ENCODE results near the gene ACSL1.
"Not testable (repeated sequence)": the region's sequence is repeated elsewhere in the genome, so short reads cannot be mapped to it uniquely, and the experiment has no call there.

ACSL1 gene

DNA sequence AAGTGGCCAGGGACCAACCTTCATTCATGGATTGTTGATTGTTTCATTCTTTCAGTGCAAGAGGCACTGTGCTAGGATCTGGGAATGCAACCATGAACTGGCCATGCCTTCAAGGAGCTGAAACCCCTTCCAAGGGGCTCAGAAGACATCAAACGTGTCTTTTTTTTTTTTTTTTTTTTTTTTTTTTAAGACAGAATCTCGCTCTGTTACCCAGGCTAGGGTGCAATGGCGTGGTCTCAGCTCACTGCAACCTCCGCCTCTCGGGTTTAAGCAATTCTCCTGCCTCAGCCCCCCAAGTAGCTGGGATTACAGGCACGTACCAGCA is 13.3 kb upstream of the ACSL1 start:
- not testable (repeated sequence) for DNase-seq

GRCh38 chr4:184838249-184839074 is 12.7 kb upstream of the ACSL1 start:
- no peak for DNase-seq

GRCh38 chr4:184836613-184837012 is 10.8 kb upstream of the ACSL1 start:
- DNase-seq: no peak

DNA sequence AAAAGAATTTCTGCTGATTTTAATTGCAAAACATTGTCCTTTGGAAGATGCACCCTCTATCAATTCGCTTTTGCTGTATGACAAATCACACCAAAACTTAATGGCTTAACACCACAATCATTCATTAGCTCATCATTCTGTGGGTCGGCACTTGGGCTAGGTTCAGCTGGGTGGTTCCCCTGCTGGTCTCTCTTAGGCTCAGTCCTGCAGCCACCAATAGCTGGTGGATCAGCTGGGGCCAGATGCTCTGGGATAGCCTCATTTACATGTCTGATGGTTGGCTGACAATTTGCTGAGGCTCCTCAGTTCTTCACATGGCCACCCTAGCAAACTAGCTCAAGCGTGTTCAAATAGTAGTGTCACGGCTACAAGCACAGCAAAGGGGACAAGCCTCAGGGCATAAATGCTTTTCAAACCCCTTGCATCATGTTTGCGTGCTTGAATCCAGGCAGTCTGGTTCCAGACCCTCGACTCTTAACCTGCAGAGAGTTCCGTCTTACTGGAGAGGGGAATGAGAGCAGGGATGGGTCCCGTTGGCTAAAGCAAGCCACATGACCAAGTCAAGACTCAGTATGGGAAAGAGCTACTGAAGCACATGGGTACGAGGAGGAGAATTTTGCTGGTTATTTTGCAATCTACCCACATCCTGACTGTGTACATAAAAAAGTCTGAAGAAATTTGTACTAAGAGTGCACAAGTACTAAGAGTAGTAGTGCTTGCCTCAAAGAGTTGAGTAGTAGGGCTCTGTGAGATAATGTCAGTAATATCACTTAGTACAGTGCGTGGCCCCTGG is 7.5 kb upstream of the ACSL1 start:
- no peak for DNase-seq

- DNase-seq: no peak
These were observed 5.4 kb upstream of the ACSL1 start for GRCh38 chr4:184831153-184831552.

- no peak for DNase-seq
These were observed 1.0 kb upstream of the ACSL1 start for GRCh38 chr4:184826691-184827270.

GRCh38 chr4:184825141-184825895 is 450 bp downstream of the ACSL1 start:
- peak; percentile 83 for DNase-seq

- no peak for DNase-seq
These were observed 1.0 kb downstream of the ACSL1 start for GRCh38 chr4:184824776-184825084.

DNA sequence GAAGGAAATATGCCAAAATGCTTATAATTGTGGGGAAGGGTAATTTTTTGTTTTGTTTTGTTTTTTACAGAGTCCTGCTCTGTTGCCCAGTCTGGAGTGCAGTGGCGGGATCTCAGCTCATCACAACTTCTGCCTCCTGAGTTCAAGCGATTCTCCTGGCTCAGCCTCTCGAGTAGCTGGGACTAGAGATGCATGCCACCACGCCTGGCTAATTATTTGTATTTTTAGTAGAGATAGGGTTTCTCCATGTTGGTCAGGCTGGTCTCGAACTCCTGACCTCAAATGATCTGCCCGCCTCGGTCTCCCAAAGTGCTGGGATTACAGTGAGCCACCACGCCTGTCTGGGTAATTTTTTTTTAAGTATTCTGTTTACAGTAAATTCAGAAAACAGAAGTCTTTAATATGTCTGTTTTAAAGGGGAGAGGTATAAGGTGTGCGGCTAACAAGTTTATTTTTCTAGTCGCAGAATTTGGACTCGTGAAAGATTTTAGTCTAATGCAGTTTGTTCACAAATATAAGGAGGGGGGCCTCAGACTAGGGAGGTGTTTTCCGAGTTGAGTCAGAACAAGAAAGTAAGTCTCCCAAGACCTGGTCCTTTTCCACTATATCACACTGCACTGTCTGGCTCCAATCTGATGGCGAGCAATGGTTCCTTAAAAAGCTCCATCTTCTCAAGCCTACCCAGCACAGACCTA is 1.5 kb downstream of the ACSL1 start:
- DNase-seq: no peak

- DNase-seq: no peak
These were observed 2.8 kb downstream of the ACSL1 start for GRCh38 chr4:184823014-184823413.

DNA sequence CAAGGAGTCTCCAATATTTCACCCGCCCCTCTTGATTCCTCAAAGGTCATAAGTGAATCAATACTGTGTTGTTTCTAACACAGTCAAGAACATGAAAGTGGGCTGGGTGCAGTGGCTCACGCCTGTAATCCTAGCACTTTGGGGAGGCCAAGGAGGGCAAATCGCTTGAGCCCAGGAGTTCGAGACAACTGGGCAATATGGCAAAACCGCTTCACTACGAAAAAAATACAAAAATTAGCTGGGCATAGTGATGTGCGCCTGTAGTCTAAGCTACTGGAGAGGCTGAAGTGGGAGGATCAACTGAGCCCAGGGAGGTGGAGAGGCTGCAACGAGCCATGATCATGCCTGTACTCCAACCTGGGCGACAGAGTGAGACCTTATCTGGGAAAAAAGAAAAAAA is 3.4 kb downstream of the ACSL1 start:
- no peak for DNase-seq

DNA sequence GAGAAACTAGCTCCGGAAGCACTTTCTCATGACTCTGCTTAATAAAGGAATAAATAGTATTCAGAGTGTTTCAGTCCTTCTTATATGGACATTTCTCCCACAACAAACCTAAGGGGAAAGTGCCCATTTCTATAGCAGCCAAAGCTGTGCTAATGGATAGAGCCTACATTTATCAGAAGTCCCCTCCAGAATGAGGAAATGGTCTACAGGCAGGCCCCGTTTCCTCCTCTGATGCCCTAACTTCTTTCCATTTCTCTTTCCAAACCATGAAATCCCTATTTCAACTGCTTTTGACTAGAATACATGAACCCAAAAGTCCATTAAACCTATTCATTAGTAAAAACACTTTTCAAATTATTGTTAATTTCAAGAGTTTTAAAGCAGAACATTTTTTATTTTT is 4.5 kb downstream of the ACSL1 start:
- DNase-seq: no peak

GRCh38 chr4:184819786-184820185 is 6.0 kb downstream of the ACSL1 start:
- DNase-seq: no peak

GRCh38 chr4:184818216-184818564 is 7.6 kb downstream of the ACSL1 start:
- DNase-seq: no peak

DNA sequence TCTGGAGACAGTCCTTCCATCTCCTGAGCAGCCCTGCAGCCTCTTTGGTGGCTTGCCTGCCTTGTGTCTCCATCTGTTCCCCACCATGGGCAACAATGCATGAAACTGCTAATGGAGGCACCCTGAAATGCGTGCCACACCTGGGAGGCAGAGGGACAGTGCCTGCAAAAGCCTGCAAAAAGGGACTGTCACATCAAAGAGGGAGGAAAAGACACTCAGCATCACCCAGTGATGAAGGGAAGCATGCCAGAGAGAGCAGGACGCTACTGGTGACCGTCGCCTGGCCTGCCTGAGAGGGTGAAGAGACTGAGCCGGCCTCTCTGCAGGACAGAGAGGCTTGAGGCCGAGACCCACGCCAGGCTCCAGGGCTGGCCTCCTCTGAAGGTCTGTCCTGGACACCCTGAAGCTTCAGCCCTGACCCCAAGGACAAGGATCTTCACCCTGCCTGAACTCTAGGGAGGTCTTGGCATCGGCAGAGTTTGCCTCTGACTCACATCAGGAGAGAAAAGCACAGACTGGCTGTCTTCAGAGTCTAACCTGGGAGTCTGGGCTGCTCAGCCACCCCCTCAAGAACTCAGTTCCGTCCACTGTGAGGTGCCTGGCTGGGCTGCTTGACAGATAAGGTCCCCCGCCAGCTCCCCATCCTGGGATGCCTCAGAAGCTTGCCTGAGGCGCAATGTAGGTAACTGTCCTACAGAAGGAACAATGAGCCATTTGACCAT is 8.1 kb downstream of the ACSL1 start:
- no peak for DNase-seq

- DNase-seq: no peak
These were observed 8.8 kb downstream of the ACSL1 start for GRCh38 chr4:184816962-184817361.

DNA sequence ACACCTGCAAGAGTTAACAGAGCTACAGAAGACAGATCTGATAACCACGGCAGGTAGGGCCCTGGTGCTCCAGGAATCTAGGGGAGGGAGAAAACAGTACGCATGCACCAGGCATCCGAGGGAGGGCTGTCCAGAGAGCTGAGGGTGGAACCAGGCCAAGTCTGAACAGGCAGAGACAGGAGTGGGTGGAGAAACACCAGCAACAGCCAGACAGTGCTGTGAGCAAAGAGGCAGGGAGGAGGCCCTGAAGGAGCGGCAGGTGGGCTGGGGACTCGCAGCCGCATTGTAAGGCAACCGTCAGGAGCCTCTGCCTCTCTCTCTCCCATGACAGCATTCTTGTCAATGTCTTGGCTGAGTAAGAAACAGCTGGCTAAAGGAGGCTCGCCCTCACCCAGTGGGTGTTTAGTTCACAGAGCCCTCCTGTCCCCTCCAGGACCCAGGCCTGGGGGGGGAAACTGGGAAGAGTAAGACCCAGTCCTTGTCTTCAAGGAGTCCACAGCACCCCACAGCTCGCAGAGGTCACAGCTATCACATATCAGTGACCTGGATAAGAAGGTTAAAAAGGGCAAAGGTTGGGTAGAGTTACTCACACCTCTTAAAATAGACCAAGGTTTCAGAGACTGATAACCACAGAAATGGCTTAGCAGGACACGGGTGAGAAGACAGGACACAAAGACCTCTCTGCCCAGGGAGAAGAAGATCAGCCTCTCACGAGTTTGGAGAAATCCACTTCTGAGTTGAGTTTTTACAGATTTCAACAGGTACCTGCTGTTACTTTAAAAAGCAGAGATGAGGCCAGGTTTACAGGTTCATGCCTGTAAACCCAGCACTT is 10.5 kb downstream of the ACSL1 start:
- no peak for DNase-seq

GRCh38 chr4:184814686-184815045 is 11.1 kb downstream of the ACSL1 start:
- DNase-seq: no peak

DNA sequence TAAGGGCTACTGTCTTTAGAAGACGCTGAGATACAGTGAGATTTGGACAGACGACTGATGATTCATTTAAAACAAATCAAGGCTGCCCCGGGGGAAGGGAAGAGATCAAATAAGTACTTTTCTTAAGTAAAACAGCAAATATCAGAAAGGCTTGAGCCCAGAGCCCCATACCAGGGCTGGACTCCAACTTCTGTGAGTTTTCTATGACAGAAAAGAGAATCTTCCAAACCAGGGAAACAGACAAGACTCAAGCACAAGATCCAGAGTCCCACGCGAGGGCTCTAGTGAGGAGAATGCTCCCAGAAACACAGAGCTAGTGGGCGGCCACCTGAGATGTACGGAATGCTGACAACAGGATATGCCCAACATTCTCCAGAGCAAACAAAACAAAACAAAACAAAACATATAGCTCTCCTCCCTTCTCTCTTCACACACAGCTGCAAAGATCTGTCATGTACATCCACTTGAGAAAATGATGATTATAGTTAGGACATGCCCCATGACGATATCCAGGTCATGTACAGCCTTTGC is 13.1 kb downstream of the ACSL1 start:
- no peak for DNase-seq

- DNase-seq: no peak
These were observed 13.6 kb downstream of the ACSL1 start for GRCh38 chr4:184812199-184812542.

DNA sequence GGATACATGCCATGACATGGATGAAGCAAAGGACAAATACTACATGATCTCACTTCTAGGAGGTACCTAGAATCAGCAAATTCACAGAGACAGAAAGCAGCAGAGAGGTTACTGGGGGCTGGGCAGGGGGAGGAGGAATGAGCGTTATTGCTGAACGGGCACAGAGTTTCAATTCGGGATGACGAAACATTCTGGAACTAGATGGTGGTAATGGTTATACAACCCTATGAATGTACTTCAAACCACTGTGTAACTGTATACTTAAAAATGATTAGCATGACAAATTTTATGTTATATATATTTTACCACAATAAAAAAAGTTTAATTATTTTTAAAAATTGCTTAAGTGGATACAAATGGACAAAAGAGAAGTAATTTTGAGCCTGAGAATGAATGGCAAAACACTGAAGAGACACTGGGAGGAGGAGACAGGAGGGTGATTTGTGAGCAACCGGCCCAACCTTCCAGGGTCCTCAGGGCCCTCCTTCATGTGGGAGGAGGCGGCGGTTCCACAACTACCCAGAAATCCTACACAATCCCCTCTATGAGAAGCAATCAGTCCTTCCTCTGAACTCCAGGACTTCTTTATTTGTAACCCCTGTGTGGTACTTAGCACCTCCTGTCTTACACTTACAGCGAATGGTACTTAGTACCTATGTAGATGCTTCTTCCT is 14.1 kb downstream of the ACSL1 start:
- no peak for DNase-seq
